K562 (cell line): ENCODE results near the gene NEMP2. TPM values are rescaled to one million over a fixed set of nuclear protein-coding genes. Genes with fewer than 3 reads are reported as not detected.

Experiments used
- CLOCK ChIP-seq: fragments of 250-450 bp; sonication (Bioruptor Pico); IDR thresholded peaks from 2 replicates; pipeline ENCODE4 v1.4.0; 2020; ENCODE audit warnings: mild to moderate bottlenecking, moderate library complexity, borderline replicate concordance
- CREB3 ChIP-seq: fragments of 450-650 bp; conservative IDR thresholded peaks from 2 replicates; pipeline ENCODE4 v1.6.1; 2016; ENCODE audit warnings: missing genetic modification characterization, low read depth, mild to moderate bottlenecking, missing compliant biosample characterization, moderate library complexity
- HDAC6 ChIP-seq: IDR thresholded peaks from 2 replicates; pipeline ENCODE4 v1.6.1; 2012; ENCODE audit warnings: low read depth, mild to moderate bottlenecking, control low read depth, inconsistent platforms, low read length, moderate library complexity
- HLTF ChIP-seq: fragments of 450-650 bp; IDR thresholded peaks from 2 replicates; pipeline ENCODE4 v1.6.1; 2016
- HNRNPLL ChIP-seq: fragments of 200-400 bp; formaldehyde crosslinking; IDR thresholded peaks from 2 replicates; pipeline ENCODE4 v1.6.1; 2017; ENCODE audit warnings: low read length, low read depth, mild to moderate bottlenecking; ENCODE audit not compliant: poor library complexity, severe bottlenecking
- JUNB ChIP-seq: fragments of 450-650 bp; formaldehyde crosslinking; conservative IDR thresholded peaks from 2 replicates; pipeline ENCODE4 v1.4.0; 2020; ENCODE audit warnings: mild to moderate bottlenecking
- MCM2 ChIP-seq: fragments of 450-650 bp; IDR thresholded peaks from 2 replicates; pipeline ENCODE4 v1.6.1; 2017; ENCODE audit warnings: low read depth, mild to moderate bottlenecking
- MCM3 ChIP-seq: fragments of 450-650 bp; IDR thresholded peaks from 2 replicates; pipeline ENCODE4 v1.6.1; 2016
- PCBP2 ChIP-seq: fragments of 200-400 bp; formaldehyde crosslinking; IDR thresholded peaks from 2 replicates; pipeline ENCODE4 v1.6.1; 2018; ENCODE audit warnings: low read length, low read depth, mild to moderate bottlenecking, moderate library complexity; ENCODE audit not compliant: poor library complexity, severe bottlenecking
- SETDB1 ChIP-seq: IDR thresholded peaks from one replicate; pipeline ENCODE4 v1.6.1; 2012; ENCODE audit warnings: low read length, control low read depth, inconsistent platforms
- SP1 ChIP-seq: sonication (generic); formaldehyde crosslinking; IDR thresholded peaks from 2 replicates; pipeline ENCODE4 v1.8.1; 2022; ENCODE audit warnings: mild to moderate bottlenecking, missing genetic modification reagents
- SRSF1 ChIP-seq: fragments of 200-400 bp; formaldehyde crosslinking; IDR thresholded peaks from 2 replicates; pipeline ENCODE4 v1.6.1; 2017; ENCODE audit warnings: mild to moderate bottlenecking, low read depth, low read length, moderate library complexity
- TAF1 ChIP-seq: IDR thresholded peaks from 2 replicates; pipeline ENCODE4 v1.6.1; 2011; ENCODE audit warnings: mild to moderate bottlenecking, low read length, moderate library complexity; ENCODE audit not compliant: insufficient read depth, control insufficient read depth, severe bottlenecking; ENCODE audit errors: extremely low read depth
- THAP7 ChIP-seq: fragments of 250-450 bp; sonication (Bioruptor Pico); IDR thresholded peaks from 2 replicates; pipeline ENCODE4 v1.5.0; 2021
- ZBTB9 ChIP-seq: fragments of 450-650 bp; formaldehyde crosslinking; IDR thresholded peaks from 2 replicates; pipeline ENCODE4 v1.4.0; 2020; ENCODE audit warnings: mild to moderate bottlenecking, moderate library complexity
- ZC3H8 ChIP-seq: fragments of 450-650 bp; IDR thresholded peaks from 2 replicates; pipeline ENCODE4 v1.6.1; 2017
- ZFP1 ChIP-seq: fragments of 450-650 bp; formaldehyde crosslinking; IDR thresholded peaks from 2 replicates; pipeline ENCODE4 v1.4.0; 2020; ENCODE audit warnings: mild to moderate bottlenecking, mixed read lengths
- ZHX1 ChIP-seq: fragments of 150-350 bp; conservative IDR thresholded peaks from 2 replicates; pipeline ENCODE4 v1.6.1; 2014; ENCODE audit warnings: low read length
- ZNF311 ChIP-seq: fragments of 250-450 bp; sonication (Bioruptor Pico); IDR thresholded peaks from 2 replicates; pipeline ENCODE4 v1.4.0; 2020; ENCODE audit warnings: mild to moderate bottlenecking, moderate library complexity
- ZNF324 ChIP-seq: fragments of 250-450 bp; sonication (Bioruptor Pico); IDR thresholded peaks from 2 replicates; pipeline ENCODE4 v1.4.0; 2020; ENCODE audit warnings: mild to moderate bottlenecking
- ZNF57 ChIP-seq: fragments of 450-650 bp; formaldehyde crosslinking; IDR thresholded peaks from 2 replicates; pipeline ENCODE4 v1.4.0; 2020; ENCODE audit warnings: mild to moderate bottlenecking, moderate library complexity
- ZNF77 ChIP-seq: fragments of 250-450 bp; sonication (Bioruptor Pico); IDR thresholded peaks from 2 replicates; pipeline ENCODE4 v1.5.0; 2020
- polyA plus RNA-seq, 8 experiments: library from polyadenylated mRNA; depleted of rRNA in 4 of 8; stranded (reverse) in 5 of 8; unstranded in 3 of 8; fragments of >200 nt; fragmentation: Nextera tagmentation in 2 of 8; fragmentation: Illumina TruSeq in 1 of 8; extraction: Ambion mirVana in 2 of 8; extraction: Trizol in 1 of 8; gene quantifications; 2 replicates each; pipeline versions ENCODE4 v1.2.1 to v1.2.3, GENCODE V29; 2011 to 2014; ENCODE audit warnings: inconsistent platforms in 1 of 8, missing spikeins in 1 of 8
- total RNA-seq, 7 experiments: library from RNA; depleted of rRNA in 6 of 7; stranded (reverse); fragments of >200 nt in 6 of 7; fragmentation: Illumina TruSeq in 2 of 7; extraction: Trizol in 2 of 7; gene quantifications; 2 replicates each; pipeline versions ENCODE4 v1.2.1 to v1.2.3, GENCODE V29; 2011 to 2021; ENCODE audit warnings: low replicate concordance in 1 of 7

NEMP2 gene
- total and polyA plus RNA-seq, 9 of the 15 experiments (the other 6 are each of a cell fraction or from before 2014, with no cell fraction given) = 0.32 to 3.0 (median 1.7) TPM

GRCh38 chr2:190459881-190460280, 74.6 kb downstream of the NEMP2 start (continued):
- TF ChIP-seq CLOCK (CRISPR knock-in tag) (no peak), HDAC6 (no peak), JUNB (CRISPR knock-in tag) (no peak), ZFP1 (CRISPR knock-in tag) (no peak), PCBP2 (no peak), ZNF311 (CRISPR knock-in tag) (no peak), ZC3H8 (no peak), HNRNPLL (no peak), ZNF77 (CRISPR knock-in tag) (no peak), ZNF324 (no peak), TAF1 (no peak), ZNF57 (CRISPR knock-in tag) (no peak), CREB3 (tag) (no peak; the same call in 1 of the 2 replicates), SP1 (CRISPR knock-in tag) (0 out of 2 replicates have a peak, but pooled peaks have one; percentile 32), ZHX1 (no peak), SETDB1 (no peak), ZBTB9 (CRISPR knock-in tag) (peak; percentile 90), MCM2 (no peak), HLTF (no peak), MCM3 (no peak), SRSF1 (no peak), THAP7 (no peak)
